HepG2 (cell line): Measurements from ENCODE around the gene XG.
"Not testable (repeated sequence)": the region's sequence is repeated elsewhere in the genome, so short reads cannot be mapped to it uniquely, and the experiment has no call there.

Experiments
- CBX5 ChIP-seq: sonication (generic); formaldehyde crosslinking; IDR thresholded peaks from 2 replicates; pipeline ENCODE4 v1.4.0; 2020; ENCODE audit warnings: missing genetic modification reagents, borderline replicate concordance
- LCORL ChIP-seq, 2 experiments: fragments of 450-650 bp in 1 of 2; sonication (generic) in 1 of 2; formaldehyde crosslinking in 1 of 2; IDR thresholded peaks; 2 replicates each; pipeline versions ENCODE4 v1.5.0 to v1.6.1; 2017 to 2020; ENCODE audit warnings: antibody characterized with exemption in 1 of 2, missing genetic modification reagents in 1 of 2
- PHF8 ChIP-seq: sonication (generic); formaldehyde crosslinking; IDR thresholded peaks from 2 replicates; pipeline ENCODE4 v1.5.0; 2020; ENCODE audit warnings: missing genetic modification reagents
- RAD21 ChIP-seq: fragments of 450-650 bp; formaldehyde crosslinking; IDR thresholded peaks from 2 replicates; pipeline ENCODE4 v1.5.0; 2020; ENCODE audit warnings: mild to moderate bottlenecking
- SP1 ChIP-seq, 2 experiments: fragments of 450-650 bp in 1 of 2; sonication (generic) in 1 of 2; formaldehyde crosslinking in 1 of 2; IDR thresholded peaks; 2 replicates each; pipeline versions ENCODE4 v1.4.0 to v1.6.1; 2016 to 2020; ENCODE audit warnings: missing genetic modification reagents in 1 of 2
- TCF7L2 ChIP-seq: IDR thresholded peaks from 2 replicates; pipeline ENCODE4 v1.6.1; 2011; ENCODE audit warnings: mild to moderate bottlenecking, low read depth, low read length, moderate library complexity
- ZBTB21 ChIP-seq: sonication (generic); formaldehyde crosslinking; IDR thresholded peaks from 2 replicates; pipeline ENCODE4 v1.4.0; 2020; ENCODE audit warnings: missing genetic modification reagents
- ZFP36 ChIP-seq: fragments of 150-350 bp; IDR thresholded peaks from 2 replicates; pipeline ENCODE4 v1.6.1; 2018; ENCODE audit warnings: borderline replicate concordance, low read length, low read depth; ENCODE audit not compliant: partially characterized antibody
- ZNF10 ChIP-seq: sonication (generic); formaldehyde crosslinking; IDR thresholded peaks from 2 replicates; pipeline ENCODE4 v1.4.0; 2020; ENCODE audit warnings: mild to moderate bottlenecking, low read depth, missing genetic modification reagents, borderline replicate concordance
- TF ChIP-seq, protein P1 (sequence below): sonication (generic); formaldehyde crosslinking; IDR thresholded peaks from 2 replicates; pipeline ENCODE4 v1.5.0; 2020; ENCODE audit warnings: mild to moderate bottlenecking, missing genetic modification reagents
- TF ChIP-seq, protein P2 (sequence below): sonication (generic); formaldehyde crosslinking; IDR thresholded peaks from 2 replicates; pipeline ENCODE4 v1.4.0; 2020; ENCODE audit warnings: low read depth, mild to moderate bottlenecking, missing genetic modification reagents

DNA sequence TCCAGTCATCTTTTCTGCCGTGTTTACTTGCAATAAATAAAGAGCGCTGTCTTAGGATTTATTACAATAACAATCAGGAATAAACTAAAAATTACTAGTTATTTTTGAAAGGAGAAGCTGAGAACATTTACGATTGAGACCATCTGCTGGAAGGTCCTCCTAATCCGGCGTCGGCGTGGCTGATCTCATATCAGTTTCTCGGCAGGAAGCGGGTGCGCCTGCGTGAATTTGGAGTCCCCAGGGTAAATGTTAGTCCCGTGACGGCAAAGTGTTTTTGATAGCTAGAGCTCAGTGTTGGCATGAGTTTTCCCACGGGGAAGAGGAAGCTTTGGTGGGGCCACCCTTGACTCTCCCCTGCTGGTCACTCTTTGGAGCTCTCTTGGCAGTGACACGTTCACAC, 45.0 kb downstream of the XG start:
- TF ChIP-seq RAD21; ZNF10; CBX5; ZBTB21 (CRISPR knock-in tag); TCF7L2; SP1 (IDR thresholded peaks at IDR 0.05); SP1 (CRISPR knock-in tag; IDR thresholded peaks at IDR 0.05); LCORL (IDR thresholded peaks at IDR 0.05); LCORL (CRISPR knock-in tag; IDR thresholded peaks at IDR 0.05); ZFP36; PHF8: not testable (repeated sequence)
- TF ChIP-seq, protein P1, sequence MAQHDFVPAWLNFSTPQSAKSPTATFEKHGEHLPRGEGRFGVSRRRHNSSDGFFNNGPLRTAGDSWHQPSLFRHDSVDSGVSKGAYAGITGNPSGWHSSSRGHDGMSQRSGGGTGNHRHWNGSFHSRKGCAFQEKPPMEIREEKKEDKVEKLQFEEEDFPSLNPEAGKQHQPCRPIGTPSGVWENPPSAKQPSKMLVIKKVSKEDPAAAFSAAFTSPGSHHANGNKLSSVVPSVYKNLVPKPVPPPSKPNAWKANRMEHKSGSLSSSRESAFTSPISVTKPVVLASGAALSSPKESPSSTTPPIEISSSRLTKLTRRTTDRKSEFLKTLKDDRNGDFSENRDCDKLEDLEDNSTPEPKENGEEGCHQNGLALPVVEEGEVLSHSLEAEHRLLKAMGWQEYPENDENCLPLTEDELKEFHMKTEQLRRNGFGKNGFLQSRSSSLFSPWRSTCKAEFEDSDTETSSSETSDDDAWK (CRISPR knock-in tag), result not testable (repeated sequence)
- TF ChIP-seq, protein P2, sequence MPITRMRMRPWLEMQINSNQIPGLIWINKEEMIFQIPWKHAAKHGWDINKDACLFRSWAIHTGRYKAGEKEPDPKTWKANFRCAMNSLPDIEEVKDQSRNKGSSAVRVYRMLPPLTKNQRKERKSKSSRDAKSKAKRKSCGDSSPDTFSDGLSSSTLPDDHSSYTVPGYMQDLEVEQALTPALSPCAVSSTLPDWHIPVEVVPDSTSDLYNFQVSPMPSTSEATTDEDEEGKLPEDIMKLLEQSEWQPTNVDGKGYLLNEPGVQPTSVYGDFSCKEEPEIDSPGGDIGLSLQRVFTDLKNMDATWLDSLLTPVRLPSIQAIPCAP, result not testable (repeated sequence)
